ENCODE results near the gene ADGRG6.

The ADGRG6 gene

GRCh38 chr6:142300758-142301650 is 803 bp upstream of the ADGRG6 start:
- no peaks in the 10 kb centered on the region for H3K36me3 ChIP-seq (ENCODE audit: control insufficient read depth in 5 of 5, insufficient read depth in 5 of 5, low read length in 5 of 5)
- H3K4me3 ChIP-seq (ENCODE audit: low read depth in 1 of 5, low read length in 5 of 5) = peak overlapping the region; percentile 7 to 70 (median 63)
- H3K27ac ChIP-seq (ENCODE audit: low read depth, low read length) = no peak overlapping the region
- H3K9me3 ChIP-seq (ENCODE audit: control insufficient read depth in 5 of 5, low read length in 5 of 5) = peaks cover 0 to 3% (median 0%) of the 10 kb centered on the region in 5 donors
- H3K4me1 ChIP-seq (ENCODE audit: control insufficient read depth in 5 of 5, insufficient read depth in 5 of 5, low read length in 5 of 5) = peaks cover 0 to 19% (median 16%) of the 10 kb centered on the region in 5 donors
- H3K9ac ChIP-seq (ENCODE audit: low read length in 5 of 5) = peak overlapping the region in 3 of 5 donors; percentile 2 to 53 (median 50)
- H3K27me3 ChIP-seq (ENCODE audit: control insufficient read depth in 5 of 5, insufficient read depth in 4 of 5, low read length in 5 of 5) = peaks cover 6 to 13% (median 10%) of the 10 kb centered on the region in 5 donors

GRCh38 chr6:142302421-142303175 is 791 bp downstream of the ADGRG6 start:
- Histone ChIP-seq H3K4me1 (ENCODE audit: control insufficient read depth in 5 of 5, insufficient read depth in 5 of 5, low read length in 5 of 5) (peaks cover 0 to 19% (median 16%) of the 10 kb centered on the region in 5 donors), H3K27me3 (ENCODE audit: control insufficient read depth in 5 of 5, insufficient read depth in 4 of 5, low read length in 5 of 5) (peaks cover 6 to 13% (median 10%) of the 10 kb centered on the region in 5 donors), H3K4me3 (ENCODE audit: low read depth in 1 of 5, low read length in 5 of 5) (peak overlapping the region; percentile 40 to 70 (median 63)), H3K9me3 (ENCODE audit: control insufficient read depth in 5 of 5, low read length in 5 of 5) (peaks cover 0 to 3% (median 0%) of the 10 kb centered on the region in 5 donors), H3K9ac (ENCODE audit: low read length in 5 of 5) (peak overlapping the region in 1 of 5 donors; percentile 50), H3K36me3 (ENCODE audit: control insufficient read depth in 5 of 5, insufficient read depth in 5 of 5, low read length in 5 of 5) (no peaks in the 10 kb centered on the region), H3K27ac (ENCODE audit: low read depth, low read length) (no peak overlapping the region)

- Histone ChIP-seq H3K9ac (ENCODE audit: low read length in 5 of 5) (no peak overlapping the region), H3K4me1 (ENCODE audit: control insufficient read depth in 5 of 5, insufficient read depth in 5 of 5, low read length in 5 of 5) (peaks cover 0 to 19% (median 16%) of the 10 kb centered on the region in 5 donors), H3K36me3 (ENCODE audit: control insufficient read depth in 5 of 5, insufficient read depth in 5 of 5, low read length in 5 of 5) (no peaks in the 10 kb centered on the region), H3K4me3 (ENCODE audit: low read depth in 1 of 5, low read length in 5 of 5) (no peak overlapping the region), H3K9me3 (ENCODE audit: control insufficient read depth in 5 of 5, low read length in 5 of 5) (peaks cover 0 to 3% (median 0%) of the 10 kb centered on the region in 5 donors), H3K27me3 (ENCODE audit: control insufficient read depth in 5 of 5, insufficient read depth in 4 of 5, low read length in 5 of 5) (peaks cover 6 to 13% (median 10%) of the 10 kb centered on the region in 5 donors), H3K27ac (ENCODE audit: low read depth, low read length) (no peak overlapping the region)
Observed at GRCh38 chr6:142303176-142303533, 1.3 kb downstream of the ADGRG6 start.

- Histone ChIP-seq H3K4me1 (ENCODE audit: control insufficient read depth in 5 of 5, insufficient read depth in 5 of 5, low read length in 5 of 5) (peaks cover 0 to 19% (median 16%) of the 10 kb centered on the region in 5 donors), H3K9me3 (ENCODE audit: control insufficient read depth in 5 of 5, low read length in 5 of 5) (peaks cover 0 to 3% (median 0%) of the 10 kb centered on the region in 5 donors), H3K27me3 (ENCODE audit: control insufficient read depth in 5 of 5, insufficient read depth in 4 of 5, low read length in 5 of 5) (peaks cover 6 to 13% (median 10%) of the 10 kb centered on the region in 5 donors), H3K36me3 (ENCODE audit: control insufficient read depth in 5 of 5, insufficient read depth in 5 of 5, low read length in 5 of 5) (no peaks in the 10 kb centered on the region), H3K4me3 (ENCODE audit: low read depth in 1 of 5, low read length in 5 of 5) (no peak overlapping the region), H3K9ac (ENCODE audit: low read length in 5 of 5) (no peak overlapping the region), H3K27ac (ENCODE audit: low read depth, low read length) (no peak overlapping the region)
Observed at GRCh38 chr6:142304241-142304640, 2.4 kb downstream of the ADGRG6 start.

- no peaks in the 10 kb centered on the region for H3K9me3 ChIP-seq (ENCODE audit: control insufficient read depth in 5 of 5, low read length in 5 of 5)
- H3K4me1 ChIP-seq (ENCODE audit: control insufficient read depth in 5 of 5, insufficient read depth in 5 of 5, low read length in 5 of 5) = peaks cover 0 to 9% (median 8%) of the 10 kb centered on the region in 5 donors
- no peak overlapping the region for H3K27ac ChIP-seq (ENCODE audit: low read depth, low read length)
- no peaks in the 10 kb centered on the region for H3K36me3 ChIP-seq (ENCODE audit: control insufficient read depth in 5 of 5, insufficient read depth in 5 of 5, low read length in 5 of 5)
- H3K9ac ChIP-seq (ENCODE audit: low read length in 5 of 5) = no peak overlapping the region
- H3K27me3 ChIP-seq (ENCODE audit: control insufficient read depth in 5 of 5, insufficient read depth in 4 of 5, low read length in 5 of 5) = peaks cover 6 to 10% (median 8%) of the 10 kb centered on the region in 5 donors
- H3K4me3 ChIP-seq (ENCODE audit: low read depth in 1 of 5, low read length in 5 of 5) = no peak overlapping the region
Observed at GRCh38 chr6:142306736-142307135, 4.9 kb downstream of the ADGRG6 start.

- no peaks in the 10 kb centered on the region for H3K9me3 ChIP-seq (ENCODE audit: control insufficient read depth in 5 of 5, low read length in 5 of 5)
- H3K27ac ChIP-seq (ENCODE audit: low read depth, low read length) = no peak overlapping the region
- no peaks in the 10 kb centered on the region for H3K4me1 ChIP-seq (ENCODE audit: control insufficient read depth in 5 of 5, insufficient read depth in 5 of 5, low read length in 5 of 5)
- H3K9ac ChIP-seq (ENCODE audit: low read length in 5 of 5) = no peak overlapping the region
- no peak overlapping the region for H3K4me3 ChIP-seq (ENCODE audit: low read depth in 1 of 5, low read length in 5 of 5)
- H3K27me3 ChIP-seq (ENCODE audit: control insufficient read depth in 5 of 5, insufficient read depth in 4 of 5, low read length in 5 of 5) = peaks cover 0 to 1% (median 0%) of the 10 kb centered on the region in 5 donors
- no peaks in the 10 kb centered on the region for H3K36me3 ChIP-seq (ENCODE audit: control insufficient read depth in 5 of 5, insufficient read depth in 5 of 5, low read length in 5 of 5)
Observed at GRCh38 chr6:142307963-142308748, 6.3 kb downstream of the ADGRG6 start.

- no peaks in the 10 kb centered on the region for H3K27me3 ChIP-seq (ENCODE audit: control insufficient read depth in 5 of 5, insufficient read depth in 4 of 5, low read length in 5 of 5)
- no peak overlapping the region for H3K9ac ChIP-seq (ENCODE audit: low read length in 5 of 5)
- no peak overlapping the region for H3K4me3 ChIP-seq (ENCODE audit: low read depth in 1 of 5, low read length in 5 of 5)
- no peak overlapping the region for H3K27ac ChIP-seq (ENCODE audit: low read depth, low read length)
- H3K36me3 ChIP-seq (ENCODE audit: control insufficient read depth in 5 of 5, insufficient read depth in 5 of 5, low read length in 5 of 5) = no peaks in the 10 kb centered on the region
- no peaks in the 10 kb centered on the region for H3K4me1 ChIP-seq (ENCODE audit: control insufficient read depth in 5 of 5, insufficient read depth in 5 of 5, low read length in 5 of 5)
- H3K9me3 ChIP-seq (ENCODE audit: control insufficient read depth in 5 of 5, low read length in 5 of 5) = no peaks in the 10 kb centered on the region
Observed at GRCh38 chr6:142309426-142309825, 7.6 kb downstream of the ADGRG6 start.

- Histone ChIP-seq H3K4me3 (ENCODE audit: low read depth in 1 of 5, low read length in 5 of 5) (no peak overlapping the region), H3K4me1 (ENCODE audit: control insufficient read depth in 5 of 5, insufficient read depth in 5 of 5, low read length in 5 of 5) (no peaks in the 10 kb centered on the region), H3K27me3 (ENCODE audit: control insufficient read depth in 5 of 5, insufficient read depth in 4 of 5, low read length in 5 of 5) (no peaks in the 10 kb centered on the region), H3K9me3 (ENCODE audit: control insufficient read depth in 5 of 5, low read length in 5 of 5) (no peaks in the 10 kb centered on the region), H3K36me3 (ENCODE audit: control insufficient read depth in 5 of 5, insufficient read depth in 5 of 5, low read length in 5 of 5) (no peaks in the 10 kb centered on the region), H3K27ac (ENCODE audit: low read depth, low read length) (no peak overlapping the region), H3K9ac (ENCODE audit: low read length in 5 of 5) (no peak overlapping the region)
Observed at GRCh38 chr6:142313284-142313683, 11.5 kb downstream of the ADGRG6 start.

- H3K9me3 ChIP-seq (ENCODE audit: control insufficient read depth in 5 of 5, low read length in 5 of 5) = no peaks in the 10 kb centered on the region
- no peak overlapping the region for H3K9ac ChIP-seq (ENCODE audit: low read length in 5 of 5)
- H3K27ac ChIP-seq (ENCODE audit: low read depth, low read length) = no peak overlapping the region
- no peaks in the 10 kb centered on the region for H3K36me3 ChIP-seq (ENCODE audit: control insufficient read depth in 5 of 5, insufficient read depth in 5 of 5, low read length in 5 of 5)
- H3K27me3 ChIP-seq (ENCODE audit: control insufficient read depth in 5 of 5, insufficient read depth in 4 of 5, low read length in 5 of 5) = no peaks in the 10 kb centered on the region
- no peak overlapping the region for H3K4me3 ChIP-seq (ENCODE audit: low read depth in 1 of 5, low read length in 5 of 5)
- H3K4me1 ChIP-seq (ENCODE audit: control insufficient read depth in 5 of 5, insufficient read depth in 5 of 5, low read length in 5 of 5) = no peaks in the 10 kb centered on the region
Observed at GRCh38 chr6:142316791-142317368, 15.1 kb downstream of the ADGRG6 start.
